Posterior cingulate gyrus (tissue), 11 donors: ENCODE measurements around the gene TMEM79.

Experiments used
- DNase-seq, 10 donors: peaks; one replicate each; pipeline versions ENCODE4 v3.0.0 to v3.0.0-alpha.2; 2020 to 2021; ENCODE audit warnings: mixed read lengths in 3 of 10
- intact Hi-C: fragments of 100-400 bp; cut with DNase I; formaldehyde crosslinking; loops from one replicate; pipeline ENCODE4 v1.15.1; 2023

Gene TMEM79, protein sequence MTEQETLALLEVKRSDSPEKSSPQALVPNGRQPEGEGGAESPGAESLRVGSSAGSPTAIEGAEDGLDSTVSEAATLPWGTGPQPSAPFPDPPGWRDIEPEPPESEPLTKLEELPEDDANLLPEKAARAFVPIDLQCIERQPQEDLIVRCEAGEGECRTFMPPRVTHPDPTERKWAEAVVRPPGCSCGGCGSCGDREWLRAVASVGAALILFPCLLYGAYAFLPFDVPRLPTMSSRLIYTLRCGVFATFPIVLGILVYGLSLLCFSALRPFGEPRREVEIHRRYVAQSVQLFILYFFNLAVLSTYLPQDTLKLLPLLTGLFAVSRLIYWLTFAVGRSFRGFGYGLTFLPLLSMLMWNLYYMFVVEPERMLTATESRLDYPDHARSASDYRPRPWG

DNA sequence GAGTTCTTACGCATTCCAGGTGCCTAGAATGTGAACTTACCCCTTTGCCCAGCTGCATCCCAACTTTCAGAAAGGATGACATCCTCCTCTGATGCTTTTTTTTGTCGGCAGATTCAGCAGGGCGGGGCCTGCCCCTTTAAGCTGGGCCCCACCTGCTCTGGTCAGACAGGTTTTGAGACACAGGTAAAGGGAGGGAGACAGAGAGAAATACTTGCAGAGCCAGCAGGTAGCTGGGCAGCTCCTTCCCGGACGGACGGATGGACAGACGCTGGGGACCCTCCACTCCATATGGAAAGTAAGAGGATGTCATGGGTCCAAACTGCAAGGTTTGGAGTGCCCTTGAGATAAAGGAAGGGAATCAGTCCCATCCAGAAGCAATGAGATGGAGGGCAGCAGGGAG is at the start of gene TMEM79:
TSS of gene TMEM79 (plus strand) at position 214 of the 400 bp plus-strand sequence. CDS start 902 bp downstream, outside the sequence.
- DNase-seq: peak in 2 of 10 donors; percentile 30 to 44
- intact Hi-C loops: no loop called here

DNA sequence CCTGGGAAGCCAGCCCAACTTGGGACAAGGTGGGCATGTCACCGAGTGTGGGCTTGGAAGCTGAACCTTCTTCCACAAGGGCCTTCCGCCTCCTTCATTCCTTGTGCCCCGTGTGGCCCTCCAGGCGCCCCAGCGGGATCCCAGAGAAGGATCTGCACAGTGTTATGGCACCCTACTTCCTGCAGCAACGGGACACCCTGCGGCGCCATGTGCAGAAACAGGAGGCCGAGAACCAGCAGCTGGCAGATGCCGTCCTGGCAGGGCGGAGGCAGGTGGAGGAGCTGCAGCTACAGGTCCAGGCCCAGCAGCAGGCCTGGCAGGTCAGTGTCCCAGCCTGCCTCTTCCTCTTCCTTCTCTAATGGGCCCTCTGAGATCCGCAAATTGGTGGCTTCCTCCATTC is 48.0 kb upstream of the TMEM79 start:
- intact Hi-C loops: loop anchor here (10.0 kb wide), 1 partner anchor 59 kb away; the partner anchor contains the start of genes GLMP and VHLL
- peak in 1 of 10 donors; percentile 8 for DNase-seq

DNA sequence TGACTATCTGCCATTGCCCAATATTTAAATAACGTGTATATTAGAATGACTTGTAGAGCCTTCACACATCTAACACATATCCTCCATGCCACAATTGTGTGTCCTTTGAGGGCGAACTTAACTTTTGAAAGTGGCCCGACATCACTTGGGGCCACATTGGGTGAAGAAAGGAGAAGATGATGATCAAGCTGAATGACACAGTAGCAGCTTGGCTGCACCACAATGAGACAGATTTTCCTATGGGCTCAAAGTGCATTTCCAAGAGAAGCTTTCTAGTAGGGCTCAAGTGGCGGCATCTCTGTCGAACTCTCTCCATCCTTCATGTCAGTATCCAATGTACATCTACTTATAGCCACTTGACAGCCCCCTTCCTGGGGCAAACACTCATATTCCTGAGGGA is 45.9 kb upstream of the TMEM79 start:
- DNase-seq: no peak
- intact Hi-C loops: loop anchor here (10.0 kb wide), 1 partner anchor 57 kb away; the partner anchor contains the start of genes GLMP and VHLL

DNA sequence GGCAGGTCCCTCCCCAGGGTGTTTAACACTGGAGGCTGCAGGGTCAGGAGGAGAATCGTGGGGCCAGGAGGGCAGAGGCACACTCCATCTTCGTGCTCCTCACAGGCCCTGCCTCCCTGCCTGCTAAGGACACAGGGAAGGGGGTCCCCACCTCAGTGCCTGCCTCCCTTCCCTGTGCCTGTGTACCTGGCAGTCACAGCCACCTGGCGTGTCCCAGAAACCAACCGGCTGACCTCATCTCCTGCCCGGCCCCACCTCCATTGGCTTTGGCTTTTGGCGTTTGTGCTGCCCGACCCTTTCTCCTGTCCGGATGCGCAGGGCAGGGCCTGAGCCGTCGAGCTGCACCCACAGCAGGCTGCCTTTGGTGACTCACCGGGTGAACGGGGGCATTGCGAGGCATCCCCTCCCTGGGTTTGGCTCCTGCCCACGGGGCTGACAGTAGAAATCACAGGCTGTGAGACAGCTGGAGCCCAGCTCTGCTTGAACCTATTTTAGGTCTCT is 42.8 kb upstream of the TMEM79 start:
- peak in 2 of 10 donors; percentile 19 to 67 for DNase-seq
- intact Hi-C loops: no loop called here

DNA sequence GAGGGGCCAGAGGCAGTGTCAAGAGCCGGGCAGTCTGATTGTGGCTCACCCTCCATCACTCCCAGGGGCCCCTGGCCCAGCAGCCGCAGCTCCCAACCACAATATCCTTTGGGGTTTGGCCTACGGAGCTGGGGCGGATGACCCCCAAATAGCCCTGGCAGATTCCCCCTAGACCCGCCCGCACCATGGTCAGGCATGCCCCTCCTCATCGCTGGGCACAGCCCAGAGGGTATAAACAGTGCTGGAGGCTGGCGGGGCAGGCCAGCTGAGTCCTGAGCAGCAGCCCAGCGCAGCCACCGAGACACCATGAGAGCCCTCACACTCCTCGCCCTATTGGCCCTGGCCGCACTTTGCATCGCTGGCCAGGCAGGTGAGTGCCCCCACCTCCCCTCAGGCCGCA is 42.2 kb upstream of the TMEM79 start, which contains the start of gene BGLAP:
TSS of gene BGLAP (plus strand) at position 259 of the 400 bp plus-strand sequence. CDS start at position 307, 48 bp downstream.
- peak in 1 of 10 donors; percentile 61 for DNase-seq
- intact Hi-C loops: no loop called here

DNA sequence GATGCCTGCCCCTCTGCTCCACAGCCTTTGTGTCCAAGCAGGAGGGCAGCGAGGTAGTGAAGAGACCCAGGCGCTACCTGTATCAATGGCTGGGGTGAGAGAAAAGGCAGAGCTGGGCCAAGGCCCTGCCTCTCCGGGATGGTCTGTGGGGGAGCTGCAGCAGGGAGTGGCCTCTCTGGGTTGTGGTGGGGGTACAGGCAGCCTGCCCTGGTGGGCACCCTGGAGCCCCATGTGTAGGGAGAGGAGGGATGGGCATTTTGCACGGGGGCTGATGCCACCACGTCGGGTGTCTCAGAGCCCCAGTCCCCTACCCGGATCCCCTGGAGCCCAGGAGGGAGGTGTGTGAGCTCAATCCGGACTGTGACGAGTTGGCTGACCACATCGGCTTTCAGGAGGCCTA is 41.4 kb upstream of the TMEM79 start:
- DNase-seq: peak in 1 of 10 donors; percentile 61
- intact Hi-C loops: no loop called here

DNA sequence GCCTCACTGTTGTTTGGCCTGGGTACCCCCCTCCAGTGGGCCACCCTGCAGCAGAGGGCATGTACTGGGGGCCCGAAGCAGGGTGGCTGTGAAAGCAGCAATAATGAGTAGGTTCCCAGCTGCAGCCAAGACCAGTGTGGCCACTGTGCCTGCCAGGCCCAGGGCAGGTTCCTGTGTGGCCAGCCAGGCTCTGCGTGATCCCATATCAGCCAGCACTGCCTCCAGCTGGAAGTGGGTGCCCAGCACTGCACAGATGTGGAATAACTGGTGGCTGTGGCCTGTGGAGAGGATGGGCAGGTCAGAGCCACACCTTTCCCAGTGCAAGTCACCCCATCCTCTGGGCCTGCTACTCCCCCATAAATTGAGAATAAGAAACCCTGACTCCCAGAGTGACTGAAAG is 40.0 kb upstream of the TMEM79 start:
- intact Hi-C loops: no loop called here
- peak in 1 of 10 donors; percentile 44 for DNase-seq

DNA sequence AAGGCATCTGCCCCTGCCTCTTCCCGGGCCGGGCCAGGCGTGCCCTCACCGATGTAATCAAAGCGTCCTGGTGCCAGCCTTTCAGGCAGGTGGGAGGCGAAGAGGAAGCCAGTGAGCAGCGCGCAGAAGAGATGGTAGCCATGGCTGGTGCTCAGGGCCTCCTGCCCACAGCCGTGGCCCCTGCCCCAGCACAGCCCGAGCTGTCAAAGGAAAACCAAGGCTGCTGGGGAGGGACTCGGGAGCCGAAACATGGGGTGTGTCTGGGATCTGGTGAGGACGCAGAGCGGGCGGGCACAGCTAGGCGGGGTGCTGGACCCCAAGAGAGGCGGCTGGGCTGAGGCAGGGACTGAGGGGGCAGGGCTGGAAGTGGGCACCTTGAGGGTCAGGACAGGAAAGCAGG is 39.4 kb upstream of the TMEM79 start:
- DNase-seq: no peak
- intact Hi-C loops: no loop called here

DNA sequence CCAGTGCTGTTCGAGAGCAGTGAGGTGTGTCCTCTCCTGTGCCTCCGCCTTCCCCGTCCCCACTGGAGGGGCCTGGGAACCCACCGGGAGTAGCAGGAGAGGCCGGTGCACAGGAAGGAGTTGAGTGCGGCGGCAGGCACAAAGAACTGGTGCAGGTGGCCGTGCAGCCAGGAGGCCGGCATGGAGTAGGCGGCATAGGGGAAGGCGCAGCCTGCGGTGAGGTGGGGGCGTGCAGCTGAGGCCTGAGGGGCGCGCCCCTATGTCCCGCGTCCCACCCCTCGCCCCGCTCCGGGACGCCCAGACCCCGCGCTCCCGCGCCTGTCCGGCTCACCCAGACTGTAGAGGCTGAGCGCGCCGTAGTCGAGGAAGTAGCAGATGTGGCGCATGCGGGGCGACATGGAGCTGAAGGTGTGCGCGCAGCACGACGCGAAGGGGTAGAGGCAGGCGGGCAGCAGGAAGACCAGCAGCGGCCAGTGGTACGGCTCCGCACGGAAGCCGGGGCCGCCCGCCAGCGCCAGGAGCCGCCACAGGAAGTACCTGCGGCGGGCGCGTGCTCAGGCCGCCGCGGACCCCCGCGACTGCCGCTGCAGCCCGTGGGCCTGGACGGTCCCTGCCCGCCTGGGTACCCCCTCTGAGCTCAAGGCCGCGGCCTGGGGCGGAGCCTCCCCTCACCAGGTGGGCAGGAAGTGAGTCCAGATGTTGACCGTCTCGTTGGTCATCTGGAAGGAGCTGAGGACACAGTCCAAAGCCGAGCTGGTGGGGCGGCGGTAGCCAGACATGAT is 38.5 kb upstream of the TMEM79 start:
- peak in 4 of 10 donors; percentile 29 to 88 (median 59) for DNase-seq
- intact Hi-C loops: no loop called here

DNA sequence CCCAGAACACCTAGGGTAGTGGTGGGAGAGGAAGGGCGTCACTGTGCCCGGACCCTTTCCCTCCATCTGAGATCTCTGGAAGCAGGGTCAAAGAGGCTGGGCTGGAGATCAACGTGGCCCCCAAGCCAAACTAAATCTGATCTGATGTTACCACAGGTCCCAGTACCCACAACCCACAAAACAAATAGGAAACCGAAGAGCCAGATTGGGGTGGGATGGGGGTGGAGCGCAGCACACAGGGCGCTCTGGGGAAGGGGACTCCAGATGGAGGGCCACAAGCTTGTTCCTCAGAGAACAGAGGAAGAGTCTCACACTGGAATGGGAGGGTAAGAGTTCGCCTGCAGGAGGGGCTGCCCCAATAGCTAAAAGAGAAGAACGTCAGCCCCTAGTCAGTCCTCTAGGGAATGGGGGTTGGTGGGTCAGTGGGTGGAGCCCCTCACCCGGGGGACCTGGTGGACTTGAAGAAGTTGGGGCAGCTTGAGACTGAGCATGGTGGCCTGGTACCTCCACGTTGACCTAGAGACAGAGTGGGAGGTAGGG is 37.8 kb upstream of the TMEM79 start:
- DNase-seq: no peak
- intact Hi-C loops: no loop called here

DNA sequence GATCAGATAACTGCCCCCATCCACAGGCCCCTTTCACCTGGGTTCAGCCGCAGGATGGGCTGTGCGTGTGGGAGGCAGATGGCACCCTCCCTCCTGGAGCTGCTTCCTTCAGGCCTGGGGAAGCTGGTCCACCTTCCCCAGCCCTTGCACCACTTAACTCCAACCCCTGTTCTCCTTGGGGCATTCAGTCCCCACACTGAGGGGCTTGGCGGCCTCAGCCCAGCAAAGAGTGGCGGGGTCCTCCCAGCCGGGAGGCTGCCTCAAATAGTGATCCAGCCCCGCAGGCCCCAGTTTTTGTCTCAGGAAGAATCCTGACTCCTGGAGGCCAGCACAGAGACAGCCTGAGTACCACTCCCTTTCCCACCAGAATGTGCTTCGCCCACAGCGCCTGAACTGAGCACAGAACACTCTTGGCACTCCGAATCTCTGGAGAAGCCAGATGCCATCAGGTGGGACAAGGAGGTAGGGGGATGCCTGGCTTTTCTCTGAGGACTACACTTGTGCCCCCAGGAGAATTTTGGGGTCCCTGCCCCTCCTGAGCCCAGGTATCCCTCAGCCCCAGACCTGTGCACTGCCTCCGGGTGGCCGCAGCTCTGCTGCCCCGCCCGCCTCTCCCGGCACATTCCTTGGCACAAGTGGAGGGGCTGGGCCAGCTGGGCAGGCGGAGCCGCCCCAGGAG is 37.2 kb upstream of the TMEM79 start:
- DNase-seq: peak in 2 of 10 donors; percentile 72 to 85
- intact Hi-C loops: no loop called here

DNA sequence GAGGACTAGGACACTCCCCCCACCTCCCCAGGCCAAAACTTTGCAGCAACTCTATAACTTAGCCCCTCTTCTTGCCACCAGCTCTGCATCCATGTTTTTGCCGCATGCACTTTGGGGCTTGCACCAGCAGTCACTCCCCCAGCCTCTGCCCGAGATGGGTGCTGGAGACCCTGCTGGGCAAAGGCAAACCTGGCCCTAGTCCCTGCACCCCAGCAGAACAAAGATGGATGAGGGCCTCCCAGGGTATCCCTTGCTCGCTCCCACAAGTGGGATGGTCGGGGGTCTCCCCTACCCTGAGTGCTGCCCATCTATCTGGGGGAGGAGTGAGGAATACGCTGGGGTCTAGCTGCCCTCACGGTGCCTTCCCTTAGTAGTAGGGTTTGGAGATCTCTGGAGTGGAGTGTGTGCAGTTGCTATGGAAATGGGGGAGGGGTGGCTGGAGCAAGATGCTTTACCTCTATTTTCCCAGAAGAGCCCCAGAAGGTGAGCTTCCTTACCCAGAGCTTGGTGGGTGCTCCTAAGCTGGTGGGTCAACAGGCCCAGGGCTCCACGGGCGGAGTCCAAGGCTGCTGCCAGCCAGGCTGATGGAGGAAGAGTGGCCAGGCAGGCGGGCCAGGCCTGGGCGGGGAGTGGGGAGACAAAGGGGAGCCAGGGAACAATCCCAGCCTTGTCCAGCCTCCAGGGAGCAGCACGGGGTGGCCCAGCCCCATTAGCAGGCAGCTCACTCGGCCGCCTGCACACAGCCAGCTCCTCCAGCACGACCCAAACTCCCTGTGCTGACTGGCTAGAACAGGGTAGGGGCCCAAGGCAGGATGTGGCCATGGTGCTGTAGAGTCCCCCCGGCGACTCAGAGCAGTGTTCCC is 36.4 kb upstream of the TMEM79 start, which contains the start of gene PAQR6:
TSS of gene PAQR6 (minus strand) at position 597 of the 863 bp plus-strand sequence. CDS start 1,325 bp downstream, outside the sequence.
- DNase-seq: peak; percentile 83 to 99 (median 90)
- intact Hi-C loops: no loop called here

DNA sequence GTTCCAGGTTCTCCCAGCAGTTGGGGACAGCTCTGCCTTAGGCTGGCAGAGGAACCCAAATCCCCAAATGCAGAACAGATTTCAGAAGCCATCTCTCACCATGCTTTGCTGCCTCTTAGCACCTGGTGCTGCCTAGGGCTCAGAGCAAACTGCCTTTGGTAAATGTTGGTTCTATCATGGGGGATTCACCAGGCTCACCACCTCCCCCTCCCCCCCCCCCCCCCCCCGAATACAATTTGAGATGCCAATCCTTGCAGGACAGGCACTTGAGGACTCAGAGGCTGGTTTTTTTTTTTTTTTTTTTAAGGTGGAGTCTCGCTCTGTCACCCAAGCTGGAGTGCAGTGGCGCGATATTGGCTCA is 35.8 kb upstream of the TMEM79 start:
- intact Hi-C loops: no loop called here
- peak in 1 of 10 donors; percentile 24 for DNase-seq

DNA sequence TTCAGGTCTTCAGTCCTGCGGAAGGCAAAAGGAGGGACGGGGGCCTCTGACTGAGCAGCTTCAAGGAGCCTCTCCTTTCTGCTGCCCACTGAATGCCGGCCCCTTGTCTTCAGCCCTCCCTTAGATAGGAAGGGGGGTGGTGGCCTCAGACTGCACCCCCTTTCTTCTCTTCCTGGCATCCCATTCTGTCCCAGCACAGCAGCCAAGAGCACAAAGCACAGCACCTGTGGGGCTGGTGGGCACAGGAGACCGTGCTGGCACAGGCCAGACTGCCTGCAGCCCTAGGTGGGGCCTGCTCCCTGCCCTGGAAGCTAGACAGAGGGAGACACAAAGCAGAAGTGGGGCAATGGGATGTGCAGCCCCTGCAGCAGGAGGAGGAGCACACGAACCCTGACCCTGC is 34.5 kb upstream of the TMEM79 start:
- DNase-seq: peak in 2 of 10 donors; percentile 68 to 80
- intact Hi-C loops: no loop called here

DNA sequence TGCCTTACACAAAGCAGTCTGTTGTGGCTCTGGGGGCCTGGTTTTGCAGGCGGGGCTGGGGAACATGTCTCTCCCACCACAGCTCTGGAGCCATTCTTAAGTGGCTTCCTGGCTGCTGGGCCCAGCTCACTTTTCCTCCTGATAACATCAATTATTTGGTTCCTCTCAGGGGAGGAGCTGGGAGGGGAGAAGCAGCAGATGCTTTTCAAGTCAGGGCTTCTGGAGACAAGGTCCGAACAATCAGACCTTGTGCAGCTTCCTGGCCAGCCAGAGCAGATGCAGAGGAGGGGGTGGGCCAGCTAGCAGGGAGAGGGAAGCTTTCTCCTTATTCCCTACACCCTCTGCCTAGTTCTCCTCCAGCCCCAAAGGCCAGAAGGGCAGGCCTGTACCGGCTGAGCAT is 32.6 kb upstream of the TMEM79 start:
- DNase-seq: peak in 1 of 10 donors; percentile 83
- intact Hi-C loops: no loop called here

DNA sequence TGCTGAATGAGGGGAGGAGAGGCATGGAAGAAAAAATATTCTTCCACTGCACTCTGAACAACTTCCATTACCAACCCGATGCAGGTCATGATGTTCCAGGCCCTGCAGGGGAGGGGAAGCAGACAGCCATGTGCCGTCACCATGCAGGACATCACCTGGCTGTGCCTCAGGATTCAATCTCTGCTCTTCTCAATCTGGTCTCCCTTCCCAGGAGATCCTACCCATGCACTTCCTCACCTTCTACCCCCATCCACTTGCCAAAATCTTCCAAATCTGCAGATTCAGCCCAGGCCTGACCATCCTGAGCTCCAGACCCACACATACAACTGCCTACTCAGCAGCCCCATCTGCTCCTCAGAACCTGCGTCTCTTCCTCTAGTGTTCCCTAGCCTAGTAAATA is 30.5 kb upstream of the TMEM79 start:
- intact Hi-C loops: no loop called here
- no peak for DNase-seq

DNA sequence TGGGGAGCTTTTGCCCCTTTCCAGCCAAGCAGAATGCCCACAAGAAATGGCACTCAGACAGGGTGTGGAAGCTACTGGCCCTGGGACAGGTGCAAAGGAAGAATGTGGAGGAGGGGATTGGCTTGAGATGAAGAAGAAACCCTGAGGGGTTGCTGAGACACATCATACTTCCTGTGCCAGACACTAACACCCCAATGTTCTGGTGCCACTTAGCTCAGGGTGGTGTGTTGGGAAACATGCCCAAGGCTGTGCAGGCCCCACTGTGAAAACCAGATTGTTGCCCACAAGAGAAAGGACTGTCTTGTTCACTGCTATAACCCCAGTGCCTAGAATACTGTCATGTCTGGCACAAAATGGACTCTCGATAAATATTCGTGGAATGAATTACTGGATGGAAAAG is 26.4 kb upstream of the TMEM79 start:
- peak in 1 of 10 donors; percentile 79 for DNase-seq
- intact Hi-C loops: no loop called here

DNA sequence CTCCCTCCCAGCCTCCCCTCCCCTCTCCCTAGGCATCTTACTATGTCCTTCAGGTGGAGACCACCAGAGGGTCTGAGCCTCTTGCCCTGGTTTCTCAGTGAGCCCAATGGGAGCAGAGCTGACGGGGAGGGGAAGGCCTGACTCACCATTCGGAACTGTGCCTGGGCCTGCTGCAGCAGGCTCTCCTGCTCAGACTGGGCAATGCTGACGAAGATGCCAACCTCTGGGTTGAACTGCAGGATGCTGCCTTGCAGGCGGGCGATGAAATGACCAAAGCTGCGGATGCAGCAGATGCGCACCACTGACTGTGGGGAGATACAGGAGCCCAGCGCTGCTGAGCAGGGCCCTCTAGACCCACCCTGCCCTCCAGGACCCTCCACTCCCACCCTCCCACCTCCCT is 25.3 kb upstream of the TMEM79 start:
- DNase-seq: peak in 2 of 10 donors; percentile 32 to 60
- intact Hi-C loops: no loop called here

DNA sequence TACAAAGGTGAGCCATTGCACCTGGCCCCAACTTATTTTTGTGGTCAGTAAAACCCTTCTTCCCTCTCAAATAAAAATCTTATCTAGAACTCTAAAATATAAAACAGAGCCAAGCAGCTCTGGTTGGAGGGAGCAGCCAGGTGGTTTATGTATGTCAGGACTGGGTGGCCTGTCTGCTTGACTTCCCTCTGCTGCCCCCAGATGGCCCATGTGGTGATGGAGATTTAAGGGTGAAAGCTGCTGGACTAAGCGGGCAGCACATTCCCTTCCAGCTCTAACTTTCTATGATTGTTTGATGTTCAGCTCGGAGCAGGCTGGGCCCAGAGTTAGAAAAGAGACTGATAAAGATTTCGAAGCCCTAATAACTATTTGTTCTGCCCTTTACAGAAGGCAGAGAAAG is 24.3 kb upstream of the TMEM79 start:
- peak in 7 of 10 donors; percentile 53 to 92 (median 65) for DNase-seq
- intact Hi-C loops: no loop called here
